HepG2 (cell line): ENCODE measurements around the gene CLIC1. TPM values are rescaled to one million over a fixed set of nuclear protein-coding genes. Genes with fewer than 3 reads are reported as not detected.

Experiments used
- CEBPZ ChIP-seq: IDR thresholded peaks from 2 replicates; pipeline ENCODE4 v1.6.1; 2012; ENCODE audit warnings: low read length, improper control_type of control experiment
- MAFF ChIP-seq: IDR thresholded peaks from 2 replicates; pipeline ENCODE4 v1.6.1; 2011; ENCODE audit warnings: low read depth, low read length, improper control_type of control experiment
- MTERF4 ChIP-seq: sonication (generic); formaldehyde crosslinking; IDR thresholded peaks from 2 replicates; pipeline ENCODE4 v1.8.0; 2023; ENCODE audit warnings: mild to moderate bottlenecking, missing genetic modification reagents
- PBX3 ChIP-seq: sonication (generic); formaldehyde crosslinking; IDR thresholded peaks from 2 replicates; pipeline ENCODE4 v1.8.1; 2023; ENCODE audit warnings: missing genetic modification reagents, inconsistent platforms, borderline replicate concordance
- SATB2 ChIP-seq: sonication (generic); formaldehyde crosslinking; IDR thresholded peaks from 2 replicates; pipeline ENCODE4 v1.5.0; 2020; ENCODE audit warnings: missing genetic modification reagents
- SIX1 ChIP-seq: sonication (generic); formaldehyde crosslinking; IDR thresholded peaks from 2 replicates; pipeline ENCODE4 v1.4.0; 2020; ENCODE audit warnings: missing genetic modification reagents, borderline replicate concordance
- SMAD3 ChIP-seq: sonication (generic); formaldehyde crosslinking; IDR thresholded peaks from 2 replicates; pipeline ENCODE4 v1.4.0; 2020; ENCODE audit warnings: missing genetic modification reagents
- TAF15 ChIP-seq: fragments of 200-400 bp; formaldehyde crosslinking; IDR thresholded peaks from one replicate; pipeline ENCODE4 v1.6.1; 2018; ENCODE audit warnings: mild to moderate bottlenecking, low read depth, low read length; ENCODE audit not compliant: poor library complexity, severe bottlenecking
- TFAP4 ChIP-seq: sonication (generic); IDR thresholded peaks from 2 replicates; pipeline ENCODE4 v1.6.1; 2016; ENCODE audit warnings: low read depth, borderline replicate concordance
- WIZ ChIP-seq: sonication (generic); formaldehyde crosslinking; IDR thresholded peaks from 2 replicates; pipeline ENCODE4 v1.5.1; 2020; ENCODE audit warnings: mild to moderate bottlenecking, missing genetic modification reagents
- ZBTB20 ChIP-seq: sonication (generic); formaldehyde crosslinking; IDR thresholded peaks from 2 replicates; pipeline ENCODE4 v1.8.1; 2023; ENCODE audit warnings: missing genetic modification reagents, low read depth, mild to moderate bottlenecking, borderline replicate concordance
- ZNF10 ChIP-seq: sonication (generic); formaldehyde crosslinking; IDR thresholded peaks from 2 replicates; pipeline ENCODE4 v1.4.0; 2020; ENCODE audit warnings: mild to moderate bottlenecking, low read depth, missing genetic modification reagents, borderline replicate concordance
- ZNF225 ChIP-seq: sonication (generic); formaldehyde crosslinking; IDR thresholded peaks from 2 replicates; pipeline ENCODE4 v1.4.0; 2020; ENCODE audit warnings: mild to moderate bottlenecking, missing genetic modification reagents
- ZNF276 ChIP-seq: sonication (generic); formaldehyde crosslinking; IDR thresholded peaks from 2 replicates; pipeline ENCODE4 v1.4.0; 2020; ENCODE audit warnings: mild to moderate bottlenecking, low read depth, missing genetic modification reagents
- ZNF337 ChIP-seq: sonication (generic); formaldehyde crosslinking; IDR thresholded peaks from 2 replicates; pipeline ENCODE4 v1.5.1; 2020; ENCODE audit warnings: missing genetic modification reagents, low read depth, mild to moderate bottlenecking, borderline replicate concordance
- ZNF484 ChIP-seq: sonication (generic); formaldehyde crosslinking; IDR thresholded peaks from 2 replicates; pipeline ENCODE4 v1.5.1; 2020; ENCODE audit warnings: mild to moderate bottlenecking, low read depth, missing genetic modification reagents, borderline replicate concordance
- ZNF749 ChIP-seq: sonication (generic); formaldehyde crosslinking; IDR thresholded peaks from 2 replicates; pipeline ENCODE4 v1.8.0; 2022; ENCODE audit warnings: mild to moderate bottlenecking, missing genetic modification reagents, moderate library complexity, borderline replicate concordance
- ZNF790 ChIP-seq: sonication (generic); formaldehyde crosslinking; IDR thresholded peaks from 2 replicates; pipeline ENCODE4 v1.8.0; 2022; ENCODE audit warnings: missing genetic modification reagents, mild to moderate bottlenecking, borderline replicate concordance
- polyA plus RNA-seq, 8 experiments: library from polyadenylated mRNA; depleted of rRNA in 3 of 8; stranded (reverse) in 7 of 8; unstranded in 1 of 8; fragments of >200 nt; fragmentation: Illumina TruSeq in 4 of 8; extraction: Trizol in 4 of 8; gene quantifications; 2 replicates each; pipeline versions ENCODE4 v1.2.1 to v1.2.3, GENCODE V29; 2011 to 2016; ENCODE audit warnings: low read depth in 4 of 8, missing spikeins in 1 of 8, mixed read lengths in 1 of 8; ENCODE audit not compliant: insufficient read depth in 1 of 8
- total RNA-seq, 5 experiments: library from RNA; depleted of rRNA; stranded (reverse); fragments of >200 nt; fragmentation: Illumina TruSeq; extraction: Trizol; gene quantifications; 2 replicates each; pipeline ENCODE4 v1.2.3, GENCODE V29; 2016; ENCODE audit warnings: low read depth in 1 of 5

Gene CLIC1
- total and polyA plus RNA-seq, 2 of the 13 experiments (the other 11 are each of a cell fraction or from before 2014, with no cell fraction given) = 602 to 891 TPM

- TF ChIP-seq ZNF276 (CRISPR knock-in tag) = no peak
- TF ChIP-seq MTERF4 (CRISPR knock-in tag) = no peak
- TF ChIP-seq SATB2 (CRISPR knock-in tag) = no peak
- no peak for TF ChIP-seq WIZ
- TF ChIP-seq CEBPZ = no peak
- no peak for TF ChIP-seq ZNF484
- no peak for TF ChIP-seq ZNF749 (CRISPR knock-in tag)
- TF ChIP-seq MAFF = no peak
- no peak for TF ChIP-seq TAF15
- no peak for TF ChIP-seq ZNF10 (CRISPR knock-in tag)
- no peak for TF ChIP-seq ZNF790 (CRISPR knock-in tag)
- TF ChIP-seq ZBTB20 (CRISPR knock-in tag) = no peak; the same call in 1 of the 2 replicates
- TF ChIP-seq ZNF337 (CRISPR knock-in tag) = no peak
- no peak for TF ChIP-seq SMAD3 (CRISPR knock-in tag)
- TF ChIP-seq PBX3 (CRISPR knock-in tag) = no peak
- no peak; the same call in 1 of the 2 replicates for TF ChIP-seq ZNF225 (CRISPR knock-in tag)
- no peak for TF ChIP-seq SIX1
- no peak for TF ChIP-seq TFAP4
These were observed 1.4 kb downstream of the CLIC1 start (continued) for GRCh38 chr6:31734821-31735406.
